Vagina (tissue), 2 donors: ENCODE results near the gene EIPR1. TPM values are rescaled to one million over a fixed set of nuclear protein-coding genes. Genes with fewer than 3 reads are reported as not detected.

Experiments
- DNase-seq, 2 donors: peaks; one replicate each; pipeline ENCODE4 v3.0.0-alpha.2; 2017; ENCODE audit errors: extremely low spot score in 2 of 2
- H3K27ac ChIP-seq: fragments of 200-600 bp; sonication (generic); one replicate; pipeline ENCODE4 v1.5.1; 2019
- H3K27me3 ChIP-seq: fragments of 200-600 bp; sonication (generic); one replicate; pipeline ENCODE4 v1.5.1; 2019
- H3K36me3 ChIP-seq, 2 donors: fragments of 200-600 bp; sonication (generic); one replicate each; pipeline ENCODE4 v1.5.1; 2017 to 2019
- H3K4me1 ChIP-seq: fragments of 200-600 bp; sonication (generic); one replicate; pipeline ENCODE4 v1.5.1; 2019
- H3K4me3 ChIP-seq, 2 donors: fragments of 200-600 bp; sonication (generic); 1 replicate in 1 of 2; 2 replicates in 1 of 2; pipeline ENCODE4 v1.5.1; 2016 to 2019
- H3K9me3 ChIP-seq: fragments of 200-600 bp; sonication (generic); one replicate; pipeline ENCODE4 v1.5.1; 2019
- CTCF ChIP-seq, 3 experiments: fragments of 450-650 bp in 2 of 3; fragments of 200-600 bp in 1 of 3; sonication (generic) in 1 of 3; IDR thresholded peaks; one replicate each; pipeline ENCODE4 v1.5.1; 2017 to 2019; ENCODE audit warnings: antibody characterized with exemption in 3 of 3, mild to moderate bottlenecking in 2 of 3, moderate library complexity in 2 of 3
- POLR2A ChIP-seq, 2 donors: fragments of 450-650 bp; IDR thresholded peaks; one replicate each; pipeline ENCODE4 v1.6.1; 2017; ENCODE audit warnings: antibody characterized with exemption in 2 of 2, mild to moderate bottlenecking in 2 of 2, moderate library complexity in 2 of 2
- POLR2AphosphoS5 ChIP-seq, 2 donors: sonication (generic); formaldehyde crosslinking; IDR thresholded peaks; one replicate each; pipeline ENCODE4 v1.9.0; 2017; ENCODE audit warnings: antibody characterized with exemption in 2 of 2, mild to moderate bottlenecking in 2 of 2, low read depth in 1 of 2; ENCODE audit not compliant: insufficient read depth in 1 of 2
- intact Hi-C: fragments of 100-400 bp; cut with DNase I; formaldehyde crosslinking; loops from one replicate; pipeline ENCODE4 v1.15.1; 2023
- total RNA-seq: library from RNA; depleted of rRNA; stranded (reverse); fragments of >200 nt; gene quantifications from one replicate; pipeline ENCODE4 v1.2.3, GENCODE V29; 2016

The EIPR1 gene
- total RNA-seq, 1 donor from 2014 or later: 39.8 TPM

DNA sequence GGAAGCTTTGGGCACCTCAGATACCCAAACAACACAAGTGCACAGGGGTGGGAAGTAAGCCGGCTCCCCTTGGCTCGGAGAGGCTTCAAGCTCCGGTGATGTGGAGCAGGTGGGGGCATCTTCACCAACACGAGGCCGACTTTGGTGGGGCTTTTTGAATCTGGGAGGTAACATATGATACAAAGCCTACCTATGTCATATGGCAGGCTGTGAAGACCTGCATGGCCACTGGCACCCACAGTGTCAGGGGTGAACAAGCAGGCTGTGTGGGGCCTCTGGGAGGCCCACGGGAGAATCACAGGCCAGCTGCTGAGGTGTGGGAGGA, 109.0 kb downstream of the EIPR1 start:
- Histone ChIP-seq H3K4me1 (no peaks in the 10 kb centered on the region), H3K36me3 (no peaks in the 10 kb centered on the region), H3K27ac (no peak overlapping the region), H3K4me3 (no peak overlapping the region), H3K9me3 (no peaks in the 10 kb centered on the region), H3K27me3 (no peaks in the 10 kb centered on the region)
- no peak for DNase-seq
- intact Hi-C loops: no loop called here
- TF ChIP-seq POLR2A (IDR thresholded peaks at IDR 0.05) (no peak), CTCF (IDR thresholded peaks at IDR 0.05) (no peak), POLR2AphosphoS5 (IDR thresholded peaks at IDR 0.05; ENCODE audit: insufficient read depth in 1 of 2, low read depth in 1 of 2) (no peak)

DNA sequence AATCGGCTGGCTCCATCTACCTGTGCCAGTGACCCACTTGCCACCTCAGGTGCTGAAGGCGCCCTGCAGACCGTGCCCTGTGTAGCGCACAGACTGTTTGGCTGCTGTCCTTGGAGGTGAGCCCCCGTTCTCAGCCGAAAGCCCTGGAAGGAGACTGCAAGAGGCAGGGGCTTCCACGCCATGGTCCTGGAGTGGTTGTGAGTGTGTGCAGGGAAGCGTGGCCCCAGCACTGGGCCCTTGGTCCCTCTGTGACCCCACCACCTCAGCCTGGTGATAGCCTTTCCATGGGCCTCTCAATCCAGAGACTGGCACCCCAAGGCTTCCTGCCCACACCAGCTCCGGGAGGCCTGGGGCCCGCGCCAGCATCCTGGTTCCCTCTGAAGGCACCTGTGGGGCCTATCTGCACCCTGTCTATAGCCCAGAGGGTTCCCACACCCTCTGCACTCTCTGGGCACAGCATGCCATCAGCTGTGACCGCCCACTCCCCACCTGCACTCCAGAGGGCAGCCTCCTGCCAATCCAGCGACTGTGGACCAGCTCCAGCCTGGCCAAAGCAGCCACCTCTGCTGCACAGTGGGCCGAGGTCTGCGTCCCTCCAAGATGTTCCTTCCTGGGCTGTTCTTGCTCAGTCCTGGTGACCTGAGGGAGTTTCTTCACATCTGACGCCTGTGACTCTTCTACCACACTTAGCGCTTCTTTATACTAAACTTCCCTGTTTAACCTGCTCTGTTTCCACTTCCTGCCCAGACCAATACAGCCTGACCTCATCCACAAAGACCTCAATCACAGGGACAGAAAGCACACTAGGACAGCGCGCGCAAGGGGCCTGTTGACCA, 109.5 kb downstream of the EIPR1 start:
- TF ChIP-seq POLR2A (IDR thresholded peaks at IDR 0.05) (no peak), CTCF (IDR thresholded peaks at IDR 0.05) (no peak), POLR2AphosphoS5 (IDR thresholded peaks at IDR 0.05; ENCODE audit: insufficient read depth in 1 of 2, low read depth in 1 of 2) (no peak)
- H3K4me1 ChIP-seq: no peaks in the 10 kb centered on the region
- no peak overlapping the region for H3K27ac ChIP-seq
- H3K36me3 ChIP-seq: no peaks in the 10 kb centered on the region
- no peaks in the 10 kb centered on the region for H3K9me3 ChIP-seq
- no peaks in the 10 kb centered on the region for H3K27me3 ChIP-seq
- intact Hi-C loops: no loop called here
- DNase-seq: no peak
- H3K4me3 ChIP-seq: no peak overlapping the region

GRCh38 chr2:3266925-3267867, 110.4 kb downstream of the EIPR1 start:
- DNase-seq: peak in 1 of 2 donors; percentile 90
- intact Hi-C loops: no loop called here
- Histone ChIP-seq H3K27ac (no peak overlapping the region), H3K36me3 (no peaks in the 10 kb centered on the region), H3K9me3 (no peaks in the 10 kb centered on the region), H3K4me3 (no peak overlapping the region), H3K27me3 (no peaks in the 10 kb centered on the region), H3K4me1 (no peaks in the 10 kb centered on the region)
- TF ChIP-seq POLR2A (IDR thresholded peaks at IDR 0.05) (no peak), CTCF (IDR thresholded peaks at IDR 0.05) (no peak), POLR2AphosphoS5 (IDR thresholded peaks at IDR 0.05; ENCODE audit: insufficient read depth in 1 of 2, low read depth in 1 of 2) (no peak)

DNA sequence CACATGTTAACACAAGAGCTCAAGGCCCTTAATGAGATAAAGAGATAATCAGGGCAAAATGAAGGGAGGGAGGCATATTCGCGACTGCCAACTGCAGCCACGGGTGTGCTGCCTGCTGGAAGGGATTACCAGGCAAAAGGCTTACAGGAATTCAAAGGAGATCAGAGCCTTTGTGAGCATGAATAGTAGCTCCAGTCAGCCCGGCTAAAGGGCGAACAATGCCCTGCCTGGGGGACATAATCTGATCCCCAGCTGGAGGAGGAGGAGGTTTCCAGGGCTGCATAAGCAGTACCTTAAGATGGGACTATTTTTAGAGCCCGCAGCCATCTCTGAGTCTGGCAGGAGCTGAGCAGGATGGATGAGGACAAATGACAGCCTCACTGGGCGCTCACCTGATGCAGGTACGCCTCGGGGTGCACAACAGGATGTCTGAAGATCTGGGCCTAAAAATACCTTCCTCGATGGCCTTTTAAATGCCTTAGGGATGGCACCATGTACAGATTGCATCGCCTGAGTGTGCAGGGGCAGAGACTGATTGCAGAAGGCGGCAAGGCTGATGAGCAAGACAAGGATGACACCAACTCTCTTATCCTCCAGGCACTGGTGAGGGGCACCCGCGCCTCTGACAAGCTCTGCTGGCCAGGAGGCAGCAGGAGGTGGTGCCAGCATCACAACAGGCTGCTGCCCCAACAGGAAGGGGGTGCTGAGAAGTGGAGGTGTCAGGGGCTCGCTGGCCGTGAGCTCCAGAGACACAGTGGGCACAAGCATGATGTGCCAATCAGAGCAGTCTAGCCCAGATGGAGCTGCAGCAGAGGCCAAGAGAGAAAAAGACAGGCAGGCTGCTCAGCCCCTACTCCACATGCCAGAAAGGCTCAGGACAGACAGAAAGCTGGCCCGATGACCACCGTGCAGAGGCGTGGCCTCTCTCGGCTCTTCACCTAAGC, 111.4 kb downstream of the EIPR1 start:
- Histone ChIP-seq H3K4me1 (no peaks in the 10 kb centered on the region), H3K36me3 (no peaks in the 10 kb centered on the region), H3K27ac (no peak overlapping the region), H3K9me3 (no peaks in the 10 kb centered on the region), H3K27me3 (no peaks in the 10 kb centered on the region), H3K4me3 (no peak overlapping the region)
- DNase-seq: peak in 1 of 2 donors; percentile 79
- intact Hi-C loops: no loop called here
- TF ChIP-seq POLR2A (IDR thresholded peaks at IDR 0.05) (no peak), POLR2AphosphoS5 (IDR thresholded peaks at IDR 0.05; ENCODE audit: insufficient read depth in 1 of 2, low read depth in 1 of 2) (no peak)

- H3K4me3 ChIP-seq: no peak overlapping the region
- H3K9me3 ChIP-seq: no peaks in the 10 kb centered on the region
- DNase-seq: peak in 1 of 2 donors; percentile 46
- H3K27ac ChIP-seq: no peak overlapping the region
- TF ChIP-seq POLR2A (IDR thresholded peaks at IDR 0.05): no peak
- no peak for TF ChIP-seq CTCF (IDR thresholded peaks at IDR 0.05)
- no peak for TF ChIP-seq POLR2AphosphoS5 (IDR thresholded peaks at IDR 0.05; ENCODE audit: insufficient read depth in 1 of 2, low read depth in 1 of 2)
- no peaks in the 10 kb centered on the region for H3K36me3 ChIP-seq
- intact Hi-C loops: no loop called here
- no peaks in the 10 kb centered on the region for H3K27me3 ChIP-seq
- H3K4me1 ChIP-seq: no peaks in the 10 kb centered on the region
Observed at GRCh38 chr2:3265471-3265870, 112.1 kb downstream of the EIPR1 start.
